HG02798 (cell line): Measurements from ENCODE around the gene CACNA1D.

Experiments used
- ATAC-seq: cut with Tn5 transposase; IDR thresholded peaks from one replicate; pipeline ENCODE4 v1.9.1; 2021; ENCODE audit warnings: mild to moderate bottlenecking; ENCODE audit not compliant: unreplicated experiment, poor library complexity

CACNA1D gene

DNA sequence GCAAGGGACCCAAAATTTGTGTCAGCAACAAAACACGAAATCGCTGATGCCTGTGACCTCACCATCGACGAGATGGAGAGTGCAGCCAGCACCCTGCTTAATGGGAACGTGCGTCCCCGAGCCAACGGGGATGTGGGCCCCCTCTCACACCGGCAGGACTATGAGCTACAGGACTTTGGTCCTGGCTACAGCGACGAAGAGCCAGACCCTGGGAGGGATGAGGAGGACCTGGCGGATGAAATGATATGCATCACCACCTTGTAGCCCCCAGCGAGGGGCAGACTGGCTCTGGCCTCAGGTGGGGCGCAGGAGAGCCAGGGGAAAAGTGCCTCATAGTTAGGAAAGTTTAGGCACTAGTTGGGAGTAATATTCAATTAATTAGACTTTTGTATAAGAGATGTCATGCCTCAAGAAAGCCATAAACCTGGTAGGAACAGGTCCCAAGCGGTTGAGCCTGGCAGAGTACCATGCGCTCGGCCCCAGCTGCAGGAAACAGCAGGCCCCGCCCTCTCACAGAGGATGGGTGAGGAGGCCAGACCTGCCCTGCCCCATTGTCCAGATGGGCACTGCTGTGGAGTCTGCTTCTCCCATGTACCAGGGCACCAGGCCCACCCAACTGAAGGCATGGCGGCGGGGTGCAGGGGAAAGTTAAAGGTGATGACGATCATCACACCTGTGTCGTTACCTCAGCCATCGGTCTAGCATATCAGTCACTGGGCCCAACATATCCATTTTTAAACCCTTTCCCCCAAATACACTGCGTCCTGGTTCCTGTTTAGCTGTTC, 316.9 kb downstream of the CACNA1D start:
- ATAC-seq: no peak

DNA sequence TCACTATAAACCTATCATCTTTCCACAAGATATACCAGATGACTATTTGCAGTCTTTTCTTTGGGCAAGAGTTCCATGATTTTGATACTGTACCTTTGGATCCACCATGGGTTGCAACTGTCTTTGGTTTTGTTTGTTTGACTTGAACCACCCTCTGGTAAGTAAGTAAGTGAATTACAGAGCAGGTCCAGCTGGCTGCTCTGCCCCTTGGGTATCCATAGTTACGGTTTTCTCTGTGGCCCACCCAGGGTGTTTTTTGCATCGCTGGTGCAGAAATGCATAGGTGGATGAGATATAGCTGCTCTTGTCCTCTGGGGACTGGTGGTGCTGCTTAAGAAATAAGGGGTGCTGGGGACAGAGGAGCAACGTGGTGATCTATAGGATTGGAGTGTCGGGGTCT, 318.0 kb downstream of the CACNA1D start:
- ATAC-seq: no peak

DNA sequence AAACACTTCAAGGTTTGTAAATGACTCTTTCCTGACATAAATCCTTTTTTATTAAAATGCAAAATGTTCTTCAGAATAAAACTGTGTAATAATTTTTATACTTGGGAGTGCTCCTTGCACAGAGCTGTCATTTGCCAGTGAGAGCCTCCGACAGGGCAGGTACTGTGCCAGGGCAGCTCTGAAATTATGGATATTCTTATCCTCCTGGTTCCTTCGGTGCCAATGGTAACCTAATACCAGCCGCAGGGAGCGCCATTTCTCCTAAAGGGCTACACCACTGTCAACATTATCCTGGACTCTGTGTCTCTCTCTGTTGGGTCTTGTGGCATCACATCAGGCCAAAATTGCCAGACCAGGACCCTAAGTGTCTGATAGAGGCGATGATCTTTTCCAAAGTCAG, 318.8 kb downstream of the CACNA1D start:
- no peak for ATAC-seq

GRCh38 chr3:53813876-53814275, 319.5 kb downstream of the CACNA1D start:
- no peak for ATAC-seq

DNA sequence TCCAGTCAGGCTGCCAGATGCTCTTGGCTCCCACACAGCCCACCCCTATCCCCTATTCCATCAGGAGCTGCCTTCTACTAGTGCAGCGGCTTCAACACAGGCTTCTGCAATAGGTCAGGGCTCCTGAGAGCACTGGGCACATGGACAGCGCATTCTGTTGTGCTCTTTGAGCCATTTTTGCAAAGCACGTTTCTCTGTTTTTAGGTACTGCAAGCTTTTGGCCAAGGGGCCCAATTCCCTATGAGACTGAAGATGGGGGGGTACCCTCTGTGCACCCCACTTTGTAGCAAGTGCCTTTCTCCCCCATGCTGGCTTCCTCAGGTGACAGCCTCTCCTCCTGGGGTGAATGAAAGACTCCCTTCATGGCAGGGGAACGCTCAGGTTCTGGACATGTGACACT, 320.7 kb downstream of the CACNA1D start:
- no peak for ATAC-seq

GRCh38 chr3:53815651-53816050, 321.2 kb downstream of the CACNA1D start:
- no peak for ATAC-seq

- ATAC-seq: no peak
Measured at GRCh38 chr3:53816425-53816824, 322.0 kb downstream of the CACNA1D start.

- no peak for ATAC-seq
Measured at GRCh38 chr3:53817211-53817610, 322.8 kb downstream of the CACNA1D start.

GRCh38 chr3:53817809-53818208, 323.4 kb downstream of the CACNA1D start:
- ATAC-seq: no peak

GRCh38 chr3:53818221-53819162, 324.1 kb downstream of the CACNA1D start:
- no peak for ATAC-seq

GRCh38 chr3:53819163-53819868, 324.9 kb downstream of the CACNA1D start:
- ATAC-seq: no peak

- no peak for ATAC-seq
Measured at GRCh38 chr3:53820084-53820483, 325.7 kb downstream of the CACNA1D start.

- ATAC-seq: no peak
Measured at GRCh38 chr3:53820756-53821580, 326.6 kb downstream of the CACNA1D start.

DNA sequence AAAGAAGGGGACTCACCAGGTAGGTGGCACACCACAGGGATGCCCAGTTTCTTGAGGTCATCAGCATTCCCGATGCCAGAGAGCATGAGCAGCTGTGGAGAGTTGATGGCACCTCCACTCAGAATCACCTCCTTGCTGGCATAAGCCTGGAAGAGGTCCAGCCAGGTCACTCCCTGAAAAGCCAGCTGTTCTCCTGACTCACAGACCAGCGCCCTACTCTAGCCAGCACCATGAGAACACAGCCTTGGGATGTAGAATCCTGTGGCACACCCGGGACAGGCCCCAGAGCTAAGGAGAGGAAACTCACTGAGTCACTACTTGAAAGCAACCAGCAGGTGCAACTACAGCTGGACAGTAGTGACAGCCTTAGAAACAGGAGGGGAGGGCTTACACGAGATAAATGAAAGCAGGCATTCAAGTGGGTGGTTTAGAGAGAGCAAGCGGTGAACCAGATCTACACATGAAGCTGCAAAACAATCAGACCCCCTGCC, 327.3 kb downstream of the CACNA1D start:
- peak; percentile 80 for ATAC-seq

- ATAC-seq: no peak
Measured at GRCh38 chr3:53822331-53822741, 327.9 kb downstream of the CACNA1D start.

DNA sequence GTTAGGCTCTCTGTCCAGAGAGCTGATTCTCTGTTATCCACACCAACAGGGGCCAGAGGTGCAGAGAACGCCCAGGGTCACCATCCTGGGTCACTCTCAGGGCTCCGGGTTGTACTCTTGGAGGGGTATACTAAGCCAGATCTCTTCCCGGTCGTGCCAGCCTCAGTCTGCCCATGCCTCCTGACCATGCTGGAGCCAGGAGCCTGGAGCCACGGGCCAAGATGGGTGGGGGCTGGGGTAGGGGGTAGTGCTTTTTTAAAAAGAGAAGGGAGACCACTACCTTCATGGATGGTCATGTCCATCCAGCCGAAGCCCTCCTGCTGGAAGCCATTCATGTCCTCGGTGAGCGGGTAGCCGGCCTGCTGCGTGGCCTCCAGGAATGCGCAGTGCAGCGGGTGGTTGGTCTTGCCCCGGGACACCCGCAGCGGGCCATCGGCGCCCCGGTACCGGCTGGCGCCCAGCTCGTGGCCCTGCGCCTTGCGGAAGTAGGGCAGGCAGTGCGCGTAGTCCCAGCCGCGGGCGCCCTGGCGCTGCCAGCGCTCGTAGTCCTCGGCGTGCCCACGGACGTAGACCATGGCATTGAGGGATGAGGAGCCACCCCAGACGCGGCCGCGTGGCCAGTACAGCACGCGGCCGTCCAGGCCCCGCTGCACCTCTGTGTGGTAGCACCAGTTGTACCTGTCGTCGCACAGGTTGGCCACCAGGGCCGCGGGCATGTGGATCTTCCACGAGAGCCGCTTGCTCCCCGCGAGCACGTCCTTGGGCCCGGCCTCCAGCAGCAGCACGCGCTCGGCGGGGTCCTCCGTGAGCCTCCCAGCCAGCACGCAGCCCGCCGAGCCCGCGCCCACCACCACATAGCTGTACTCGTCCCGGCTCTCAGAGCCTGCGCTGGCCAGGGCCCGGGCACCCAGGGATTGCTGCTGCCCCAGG, 328.9 kb downstream of the CACNA1D start:
- ATAC-seq: no peak

- no peak for ATAC-seq
Measured at GRCh38 chr3:53823956-53824657, 329.7 kb downstream of the CACNA1D start.

DNA sequence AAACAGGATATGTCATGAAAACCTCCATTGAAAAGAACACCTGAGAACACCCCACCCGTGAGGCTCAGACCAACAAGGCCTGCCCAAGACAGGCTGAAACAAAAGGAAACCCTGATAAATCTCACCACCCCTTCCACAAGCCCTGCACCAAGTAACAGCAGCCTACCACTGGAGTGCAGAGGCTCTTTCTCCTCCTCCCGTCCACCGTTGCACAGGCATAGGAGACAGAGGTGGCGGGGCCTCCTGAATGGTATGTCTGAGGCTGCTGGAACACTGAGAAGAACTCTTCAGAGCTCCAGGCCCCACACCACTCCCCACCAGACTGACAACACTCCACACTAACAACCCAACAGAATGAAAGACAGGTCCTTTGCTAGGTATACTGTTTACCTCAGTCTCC, 330.4 kb downstream of the CACNA1D start:
- no peak for ATAC-seq
